Bronchial epithelial cell (primary cell): ENCODE data around the gene PREX1. TPM values are rescaled to one million over a fixed set of nuclear protein-coding genes. Genes with fewer than 3 reads are reported as not detected.

Experiments used
- DNase-seq: peaks from one replicate; pipeline ENCODE4 v3.0.0-alpha.2; 2010; ENCODE audit warnings: low read depth
- FAIRE-seq: peaks from 2 replicates; lab custom pipeline; 2011; peaks lifted over from hg19 to GRCh38; lab: Jason Lieb, UNC
- H3K27me3 ChIP-seq: 2 replicates; pipeline ENCODE4 v1.5.1; 2011; ENCODE audit warnings: low read length; ENCODE audit not compliant: control insufficient read depth, insufficient read depth
- H3K36me3 ChIP-seq: 2 replicates; pipeline ENCODE4 v1.5.1; 2011; ENCODE audit warnings: low read length; ENCODE audit not compliant: control insufficient read depth, insufficient read depth
- H3K4me3 ChIP-seq: 2 replicates; pipeline ENCODE4 v1.5.1; 2011; ENCODE audit warnings: mild to moderate bottlenecking, low read depth, low read length, control low read depth
- total RNA-seq: library from RNA; depleted of rRNA; stranded (reverse); fragments of >200 nt; gene quantifications from 2 replicates; pipeline ENCODE4 v1.2.1, GENCODE V29; 2014
- TF ChIP-seq, protein P1 (sequence below): IDR thresholded peaks from 2 replicates; pipeline ENCODE4 v1.5.1; 2011; ENCODE audit warnings: mild to moderate bottlenecking, moderate library complexity, low read length, control low read depth, inconsistent platforms; ENCODE audit not compliant: insufficient read depth, severe bottlenecking

Gene PREX1
- total RNA-seq, 1 donor from 2014 or later, result under 0.01 TPM

DNA sequence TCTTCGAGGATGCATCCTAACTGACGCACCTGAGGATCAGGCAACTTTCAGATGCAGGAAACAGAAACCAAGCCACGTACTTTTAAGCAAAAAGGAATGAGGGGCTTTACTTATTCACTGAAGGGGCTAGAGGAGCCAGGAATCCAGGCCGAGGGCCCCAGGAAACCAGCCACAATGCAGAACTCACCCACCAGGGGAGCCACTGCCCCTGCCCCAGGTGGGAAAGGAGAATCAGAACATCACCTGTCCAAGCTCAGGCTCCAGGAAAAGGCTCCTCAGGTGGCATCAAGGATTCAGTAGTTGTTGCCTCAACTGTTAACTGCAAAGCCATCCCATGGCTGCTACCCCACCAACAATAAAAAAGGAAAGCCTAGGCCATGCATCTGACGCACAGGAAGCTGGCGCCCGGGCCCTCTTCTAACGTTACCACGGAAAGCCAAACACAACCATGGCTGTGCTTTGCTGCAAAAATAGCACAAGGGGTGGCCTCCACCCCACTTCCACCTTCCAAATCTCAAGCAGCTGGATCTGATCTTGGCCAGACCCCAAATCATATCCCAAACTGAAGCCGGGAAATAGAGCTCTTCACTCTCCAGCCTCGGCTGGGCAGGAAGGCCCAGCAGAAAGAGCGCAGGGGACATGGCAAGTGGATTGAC is 121.0 kb downstream of the PREX1 start:
- no peaks in the 10 kb centered on the region for H3K27me3 ChIP-seq
- no peak overlapping the region for H3K4me3 ChIP-seq
- TF ChIP-seq, protein P1, sequence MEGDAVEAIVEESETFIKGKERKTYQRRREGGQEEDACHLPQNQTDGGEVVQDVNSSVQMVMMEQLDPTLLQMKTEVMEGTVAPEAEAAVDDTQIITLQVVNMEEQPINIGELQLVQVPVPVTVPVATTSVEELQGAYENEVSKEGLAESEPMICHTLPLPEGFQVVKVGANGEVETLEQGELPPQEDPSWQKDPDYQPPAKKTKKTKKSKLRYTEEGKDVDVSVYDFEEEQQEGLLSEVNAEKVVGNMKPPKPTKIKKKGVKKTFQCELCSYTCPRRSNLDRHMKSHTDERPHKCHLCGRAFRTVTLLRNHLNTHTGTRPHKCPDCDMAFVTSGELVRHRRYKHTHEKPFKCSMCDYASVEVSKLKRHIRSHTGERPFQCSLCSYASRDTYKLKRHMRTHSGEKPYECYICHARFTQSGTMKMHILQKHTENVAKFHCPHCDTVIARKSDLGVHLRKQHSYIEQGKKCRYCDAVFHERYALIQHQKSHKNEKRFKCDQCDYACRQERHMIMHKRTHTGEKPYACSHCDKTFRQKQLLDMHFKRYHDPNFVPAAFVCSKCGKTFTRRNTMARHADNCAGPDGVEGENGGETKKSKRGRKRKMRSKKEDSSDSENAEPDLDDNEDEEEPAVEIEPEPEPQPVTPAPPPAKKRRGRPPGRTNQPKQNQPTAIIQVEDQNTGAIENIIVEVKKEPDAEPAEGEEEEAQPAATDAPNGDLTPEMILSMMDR, result no peak
- DNase-seq (no peak), FAIRE-seq (no peak)
- H3K36me3 ChIP-seq, result no peaks in the 10 kb centered on the region

DNA sequence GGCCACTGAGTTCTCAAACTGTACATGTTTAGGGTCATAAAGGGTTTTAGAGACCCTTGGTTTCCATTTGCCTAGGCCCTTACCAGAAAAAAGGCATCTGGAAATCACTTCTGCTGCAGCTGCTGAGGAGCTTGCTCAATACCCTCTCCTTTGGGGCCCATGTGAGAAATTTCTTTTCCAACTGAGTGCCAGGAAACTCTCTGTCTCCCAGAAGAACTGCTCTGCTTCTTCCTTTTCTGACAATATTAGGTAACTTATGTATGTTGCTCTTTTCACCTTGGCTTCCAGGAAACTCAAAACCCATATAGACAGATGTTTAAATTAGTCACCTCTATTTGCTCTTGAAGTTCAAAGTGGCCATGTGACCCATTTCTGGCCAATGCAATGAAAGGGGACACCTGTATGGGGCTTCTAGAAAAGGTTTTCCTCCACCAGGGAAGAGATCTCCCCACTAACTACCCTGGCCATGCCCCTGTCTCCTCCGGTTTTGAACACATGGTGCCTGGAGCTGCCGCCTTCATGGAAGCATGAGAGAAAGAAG is 121.6 kb downstream of the PREX1 start:
- Histone ChIP-seq H3K4me3 (no peak overlapping the region), H3K36me3 (no peaks in the 10 kb centered on the region), H3K27me3 (no peaks in the 10 kb centered on the region)
- no peak for FAIRE-seq
- TF ChIP-seq, protein P1, result no peak
- no peak for DNase-seq

DNA sequence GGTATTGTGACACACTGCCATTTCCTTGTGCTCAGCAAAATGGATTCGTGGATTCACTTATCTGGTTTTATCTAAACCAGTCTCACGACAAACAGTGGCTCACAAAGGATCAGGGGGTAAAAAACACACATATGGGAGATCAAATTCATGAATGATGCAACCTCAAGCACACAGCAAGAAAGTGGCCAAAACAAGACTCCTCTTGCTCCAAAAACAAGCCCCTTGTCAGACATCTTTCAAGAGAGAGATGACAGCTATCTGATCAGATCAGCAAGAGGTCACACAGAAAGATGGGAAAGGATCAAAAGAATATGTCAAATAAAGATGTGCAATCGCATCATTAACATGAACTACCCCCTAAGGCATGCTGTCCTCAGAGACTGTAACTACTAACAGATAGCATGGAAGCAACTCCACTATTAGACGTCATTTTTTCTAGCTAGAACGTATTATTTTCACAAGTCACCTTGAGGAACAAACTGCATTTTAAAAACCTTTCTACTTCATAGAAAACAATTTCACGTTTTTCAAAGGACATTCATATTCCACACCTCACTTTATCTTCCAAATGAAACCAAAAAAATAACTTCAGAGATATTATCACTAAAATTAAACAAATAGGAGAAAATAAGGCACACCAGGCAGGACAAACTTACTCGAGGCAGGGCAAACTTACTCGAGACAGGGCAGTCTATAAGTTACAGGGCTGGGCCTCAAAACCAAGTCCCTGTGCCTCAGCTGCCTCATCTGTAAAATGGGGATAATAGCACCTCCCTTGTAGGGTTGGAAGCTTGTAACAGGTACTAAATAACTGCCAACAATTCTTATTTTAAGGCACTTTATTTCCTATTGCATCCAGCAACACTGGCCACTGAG is 122.3 kb downstream of the PREX1 start:
- DNase-seq (no peak), FAIRE-seq (no peak)
- TF ChIP-seq, protein P1, result no peak
- no peaks in the 10 kb centered on the region for H3K36me3 ChIP-seq
- no peak overlapping the region for H3K4me3 ChIP-seq
- no peaks in the 10 kb centered on the region for H3K27me3 ChIP-seq

DNA sequence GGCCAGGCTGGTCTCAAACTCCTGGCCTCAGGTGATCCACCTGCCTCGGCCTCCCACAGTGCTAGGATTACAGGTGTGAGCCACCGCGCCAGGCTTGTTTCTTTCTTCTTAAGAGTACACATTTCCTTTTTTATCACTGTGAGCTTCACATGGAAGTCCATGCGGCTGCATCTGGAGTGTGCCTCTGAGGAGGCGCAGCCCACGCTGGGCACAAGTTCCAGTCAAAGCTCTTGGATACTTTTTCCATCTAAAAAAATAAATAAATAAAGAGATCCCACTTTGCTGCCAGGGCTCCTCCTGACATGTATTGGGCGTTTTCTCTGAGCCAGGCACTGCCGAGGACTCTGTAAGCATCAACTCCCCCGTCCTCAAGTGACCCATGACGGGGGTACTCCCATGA is 123.0 kb downstream of the PREX1 start:
- Histone ChIP-seq H3K27me3 (no peaks in the 10 kb centered on the region), H3K36me3 (no peaks in the 10 kb centered on the region), H3K4me3 (no peak overlapping the region)
- TF ChIP-seq, protein P1, result no peak
- DNase-seq (no peak), FAIRE-seq (no peak)

DNA sequence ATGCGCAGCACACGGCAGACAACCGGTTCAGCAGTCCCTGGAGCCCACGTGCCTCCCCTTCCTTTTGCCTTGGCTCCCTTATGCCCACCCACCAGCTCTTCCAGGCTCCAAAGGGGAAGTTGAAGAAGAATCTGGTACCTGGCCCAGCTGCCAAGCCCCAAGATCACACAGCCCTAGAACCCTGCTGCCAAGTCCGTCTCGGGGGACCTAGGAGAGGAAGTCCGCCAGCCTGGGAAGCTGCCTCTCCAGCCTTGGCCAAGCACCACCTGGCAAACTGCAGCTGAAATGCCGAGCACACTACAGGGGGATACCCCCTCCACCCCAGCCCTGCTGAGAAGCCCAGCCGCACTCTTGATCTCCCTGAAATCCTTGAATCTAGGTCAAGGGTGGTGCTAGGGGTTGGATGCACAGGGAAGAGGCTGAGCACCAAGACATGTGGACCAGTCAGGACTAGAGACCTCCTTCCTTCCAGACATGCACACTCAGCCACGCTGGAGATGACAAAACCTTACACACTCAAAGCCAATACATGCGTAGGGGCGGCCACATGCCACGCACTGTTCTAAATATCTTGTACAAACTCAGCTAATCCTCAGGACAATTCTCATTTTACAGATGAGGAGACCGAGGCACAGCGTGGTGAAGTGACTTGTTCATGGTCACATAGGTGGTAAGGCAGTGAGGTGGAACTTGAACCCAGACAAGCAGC is 124.1 kb downstream of the PREX1 start:
- H3K36me3 ChIP-seq, result no peaks in the 10 kb centered on the region
- no peaks in the 10 kb centered on the region for H3K27me3 ChIP-seq
- no peak for DNase-seq
- no peak for FAIRE-seq
- TF ChIP-seq, protein P1, result no peak
- no peak overlapping the region for H3K4me3 ChIP-seq
